DOHH2 (cell line): ENCODE data around the gene FMNL1.

Experiments
- CTCF ChIP-seq: fragments of 200-600 bp; sonication (generic); IDR thresholded peaks from one replicate; pipeline ENCODE4 v1.5.1; 2014; ENCODE audit warnings: antibody characterized with exemption, mild to moderate bottlenecking, low read depth, low read length; ENCODE audit not compliant: poor library complexity, severe bottlenecking
- EZH2phosphoT487 ChIP-seq: fragments of 200-600 bp; sonication (generic); IDR thresholded peaks from 2 replicates; pipeline ENCODE4 v1.6.1; 2017; ENCODE audit warnings: borderline replicate concordance, mild to moderate bottlenecking, antibody characterized with exemption, low read length, moderate library complexity, mixed read lengths

GRCh38 chr17:45197108-45197507 is 24.6 kb upstream of the FMNL1 start:
- TF ChIP-seq CTCF (no peak), EZH2phosphoT487 (no peak)
